ENCODE results near the gene ZMIZ1.

DNA sequence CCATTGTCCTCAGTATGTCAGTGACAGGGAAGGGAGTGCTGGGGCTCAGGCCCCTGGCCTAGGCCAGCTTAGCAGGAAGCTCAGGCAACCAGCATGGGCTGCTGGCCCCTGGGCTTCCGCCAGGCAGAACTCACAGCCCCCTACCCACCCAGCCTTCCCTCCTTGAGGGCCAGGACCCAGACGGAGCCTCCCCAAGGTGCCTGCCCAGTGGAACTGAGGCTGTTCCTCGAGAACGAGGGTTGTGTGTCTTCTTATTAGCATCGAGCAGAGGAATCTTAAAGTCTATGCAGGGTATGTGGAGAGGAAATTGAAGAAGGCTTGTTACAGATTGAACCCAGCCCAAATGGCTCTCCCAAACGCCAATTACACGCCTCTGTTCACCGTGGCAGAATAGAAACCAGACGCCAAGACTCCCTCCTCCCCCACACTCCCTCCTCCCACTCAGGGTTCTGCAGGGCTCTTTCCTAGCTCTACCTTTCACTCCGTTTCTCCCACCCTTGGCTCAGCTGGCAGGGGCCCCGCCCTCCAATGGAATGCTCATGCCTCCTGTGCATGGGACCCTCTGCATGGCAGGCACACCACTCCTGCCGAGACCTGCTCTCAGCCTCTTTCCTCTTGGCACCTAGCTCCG is 134.4 kb downstream of the ZMIZ1 start:
- no peak for TF ChIP-seq POLR2A (IDR thresholded peaks at IDR 0.05)
- TF ChIP-seq, protein P1, sequence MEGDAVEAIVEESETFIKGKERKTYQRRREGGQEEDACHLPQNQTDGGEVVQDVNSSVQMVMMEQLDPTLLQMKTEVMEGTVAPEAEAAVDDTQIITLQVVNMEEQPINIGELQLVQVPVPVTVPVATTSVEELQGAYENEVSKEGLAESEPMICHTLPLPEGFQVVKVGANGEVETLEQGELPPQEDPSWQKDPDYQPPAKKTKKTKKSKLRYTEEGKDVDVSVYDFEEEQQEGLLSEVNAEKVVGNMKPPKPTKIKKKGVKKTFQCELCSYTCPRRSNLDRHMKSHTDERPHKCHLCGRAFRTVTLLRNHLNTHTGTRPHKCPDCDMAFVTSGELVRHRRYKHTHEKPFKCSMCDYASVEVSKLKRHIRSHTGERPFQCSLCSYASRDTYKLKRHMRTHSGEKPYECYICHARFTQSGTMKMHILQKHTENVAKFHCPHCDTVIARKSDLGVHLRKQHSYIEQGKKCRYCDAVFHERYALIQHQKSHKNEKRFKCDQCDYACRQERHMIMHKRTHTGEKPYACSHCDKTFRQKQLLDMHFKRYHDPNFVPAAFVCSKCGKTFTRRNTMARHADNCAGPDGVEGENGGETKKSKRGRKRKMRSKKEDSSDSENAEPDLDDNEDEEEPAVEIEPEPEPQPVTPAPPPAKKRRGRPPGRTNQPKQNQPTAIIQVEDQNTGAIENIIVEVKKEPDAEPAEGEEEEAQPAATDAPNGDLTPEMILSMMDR (IDR thresholded peaks at IDR 0.05) = no peak

All from body of pancreas (tissue), 4 donors.